LNCaP clone FGC (cell line): Measurements from ENCODE around the gene ITPKC.

Experiments used
- DNase-seq: peaks from one replicate; pipeline ENCODE4 v3.0.0-alpha.2; 2011; ENCODE audit warnings: low read depth
- H3K4me3 ChIP-seq: 2 replicates; pipeline ENCODE4 v1.5.1; 2011; ENCODE audit warnings: mild to moderate bottlenecking, low read depth, low read length, control low read depth
- TF ChIP-seq, protein P1 (sequence below): IDR thresholded peaks from 2 replicates; pipeline ENCODE4 v1.5.1; 2012; ENCODE audit warnings: mild to moderate bottlenecking; ENCODE audit not compliant: control insufficient read depth, insufficient read depth; ENCODE audit errors: extremely low read depth

ITPKC gene

GRCh38 chr19:40689339-40690049 lies 27.4 kb upstream of the ITPKC start:
- peak overlapping the region; percentile 52 for H3K4me3 ChIP-seq
- no peak for DNase-seq
- TF ChIP-seq, protein P1, sequence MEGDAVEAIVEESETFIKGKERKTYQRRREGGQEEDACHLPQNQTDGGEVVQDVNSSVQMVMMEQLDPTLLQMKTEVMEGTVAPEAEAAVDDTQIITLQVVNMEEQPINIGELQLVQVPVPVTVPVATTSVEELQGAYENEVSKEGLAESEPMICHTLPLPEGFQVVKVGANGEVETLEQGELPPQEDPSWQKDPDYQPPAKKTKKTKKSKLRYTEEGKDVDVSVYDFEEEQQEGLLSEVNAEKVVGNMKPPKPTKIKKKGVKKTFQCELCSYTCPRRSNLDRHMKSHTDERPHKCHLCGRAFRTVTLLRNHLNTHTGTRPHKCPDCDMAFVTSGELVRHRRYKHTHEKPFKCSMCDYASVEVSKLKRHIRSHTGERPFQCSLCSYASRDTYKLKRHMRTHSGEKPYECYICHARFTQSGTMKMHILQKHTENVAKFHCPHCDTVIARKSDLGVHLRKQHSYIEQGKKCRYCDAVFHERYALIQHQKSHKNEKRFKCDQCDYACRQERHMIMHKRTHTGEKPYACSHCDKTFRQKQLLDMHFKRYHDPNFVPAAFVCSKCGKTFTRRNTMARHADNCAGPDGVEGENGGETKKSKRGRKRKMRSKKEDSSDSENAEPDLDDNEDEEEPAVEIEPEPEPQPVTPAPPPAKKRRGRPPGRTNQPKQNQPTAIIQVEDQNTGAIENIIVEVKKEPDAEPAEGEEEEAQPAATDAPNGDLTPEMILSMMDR, result no peak

DNA sequence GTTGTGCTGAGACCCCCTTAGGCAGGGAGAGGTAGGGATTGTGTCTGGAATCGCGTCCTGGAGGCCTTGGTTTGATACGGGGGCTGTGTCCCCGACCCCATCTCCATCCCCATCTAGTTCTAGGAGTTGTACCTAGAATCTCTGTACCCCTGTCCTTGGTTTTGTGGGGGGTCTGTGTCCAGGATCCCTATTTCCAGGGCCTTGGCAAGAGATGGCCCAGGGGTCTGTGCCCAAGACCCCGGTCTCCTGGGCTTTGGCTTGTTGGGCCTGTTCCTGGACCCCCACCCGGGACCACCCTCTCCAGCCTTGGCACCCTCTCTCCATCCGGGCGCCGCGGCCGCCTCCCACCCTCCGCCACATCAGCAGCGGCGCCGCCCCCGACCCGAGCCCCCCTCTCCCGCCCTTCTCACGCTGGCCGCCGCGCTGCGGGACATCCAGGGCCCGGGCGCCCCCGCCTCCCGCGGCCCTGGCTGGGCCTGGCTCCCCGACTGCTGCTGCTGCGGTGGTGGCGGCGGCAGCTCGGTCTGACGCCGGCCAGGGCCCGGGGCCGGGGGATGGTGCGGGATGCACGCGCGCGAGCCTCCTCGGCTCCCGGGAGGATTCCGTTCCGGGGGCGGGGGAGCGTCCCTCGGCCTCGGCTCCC lies 26.7 kb upstream of the ITPKC start, which contains the start of gene NUMBL:
Gene NUMBL (minus strand): TSS at position 602 of the 643 bp plus-strand sequence. CDS start 168 bp downstream, at position 434.
- peak within 1 kb of the TSS; percentile 52 for H3K4me3 ChIP-seq
- TF ChIP-seq, protein P1, result no peak
- DNase-seq, result no peak

DNA sequence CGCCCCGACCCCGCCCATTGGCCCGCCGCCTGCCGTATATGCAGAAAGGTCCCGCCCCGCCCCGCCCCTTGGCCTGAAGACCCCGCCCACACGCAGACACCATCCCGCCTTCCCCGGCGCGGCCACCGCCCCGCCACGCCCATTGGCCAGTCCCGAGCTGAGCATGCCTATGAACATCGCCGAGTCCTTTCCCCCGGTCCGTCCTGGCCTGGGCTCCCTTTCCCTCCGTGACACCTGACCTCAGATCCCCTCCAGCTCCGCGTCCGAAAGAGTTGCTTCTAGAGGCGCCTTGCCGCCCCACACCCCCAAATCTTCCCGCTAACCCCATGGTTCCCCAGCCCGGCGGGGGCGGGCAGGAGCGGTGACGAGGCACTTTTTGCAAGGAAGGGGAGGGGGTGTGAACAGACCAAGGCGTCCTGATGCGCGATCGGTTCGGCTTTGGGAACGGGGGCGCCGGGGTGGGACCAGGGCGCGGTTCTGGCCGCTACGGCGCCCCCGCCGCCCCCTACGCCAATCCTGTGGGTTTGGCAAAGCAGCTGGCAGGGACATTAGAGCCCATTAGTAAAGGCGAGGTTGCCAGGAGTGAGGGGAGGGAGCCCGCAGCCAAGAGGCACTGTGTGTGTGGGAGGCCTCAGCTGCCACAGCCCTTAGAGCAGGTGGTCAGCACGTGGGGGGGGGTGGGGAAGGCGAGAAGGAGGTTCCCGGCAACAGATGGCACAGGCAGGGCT lies 26.1 kb upstream of the ITPKC start:
- TF ChIP-seq, protein P1, result no peak
- peak; percentile 39 for DNase-seq
- H3K4me3 ChIP-seq, result peak overlapping the region; percentile 52

DNA sequence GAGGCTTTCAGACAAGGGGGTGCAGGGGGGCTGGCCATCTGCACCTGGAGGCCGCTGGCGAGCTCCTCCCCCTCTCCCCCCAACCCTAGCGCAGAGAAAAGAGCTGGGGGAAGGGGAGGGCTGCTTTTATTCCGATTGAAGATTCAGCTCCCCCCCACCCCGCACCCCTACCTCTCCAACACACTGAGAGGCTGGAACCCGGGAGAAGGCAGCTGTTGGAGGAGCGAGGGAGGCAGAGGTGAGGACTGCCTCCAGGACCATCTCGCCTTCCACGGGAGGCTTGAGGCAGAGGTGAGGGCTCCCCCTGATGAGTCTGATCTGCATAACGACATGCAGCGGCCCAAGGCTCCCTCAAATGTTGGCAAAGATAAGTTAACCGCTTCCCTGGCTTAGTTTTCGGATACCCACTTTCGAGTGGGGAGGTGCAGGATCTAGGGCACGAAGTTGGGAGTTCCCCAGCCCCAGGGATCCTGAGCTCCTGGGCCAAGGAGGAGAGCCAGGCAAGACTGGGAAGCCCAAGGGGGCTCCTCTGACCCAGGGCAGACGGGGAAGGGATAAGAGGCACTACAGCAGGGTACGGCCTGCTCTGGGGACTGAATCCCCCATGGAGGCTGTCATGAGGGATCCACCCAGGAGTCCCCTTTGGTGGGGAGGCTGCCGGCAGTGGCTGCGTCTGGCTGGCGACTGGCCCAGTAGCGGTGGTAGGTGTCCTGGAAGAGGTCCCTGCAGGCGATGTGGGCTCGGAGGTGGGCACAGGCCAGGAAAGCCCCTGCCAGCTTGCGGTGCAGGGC lies 25.3 kb upstream of the ITPKC start:
- TF ChIP-seq, protein P1, result no peak
- no peak for DNase-seq
- no peak overlapping the region for H3K4me3 ChIP-seq

DNA sequence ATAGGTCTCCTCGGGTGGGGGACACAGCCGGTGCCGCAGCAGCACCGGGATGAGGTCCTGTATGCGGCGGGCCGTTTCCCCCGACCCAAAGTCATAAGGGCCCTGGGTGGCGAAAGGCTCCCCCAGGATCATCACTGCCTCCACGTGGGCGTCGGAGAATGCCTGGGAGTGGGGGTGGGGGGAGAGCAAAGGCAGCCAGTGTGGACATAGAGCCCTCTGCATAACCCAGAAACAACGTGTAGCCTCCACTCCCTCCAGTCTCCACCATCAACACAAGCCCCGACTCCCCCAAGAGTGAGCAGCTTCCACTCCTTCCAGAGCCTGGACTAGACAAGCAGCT lies 24.7 kb upstream of the ITPKC start:
- TF ChIP-seq, protein P1, result no peak
- DNase-seq, result no peak
- H3K4me3 ChIP-seq, result no peak overlapping the region

DNA sequence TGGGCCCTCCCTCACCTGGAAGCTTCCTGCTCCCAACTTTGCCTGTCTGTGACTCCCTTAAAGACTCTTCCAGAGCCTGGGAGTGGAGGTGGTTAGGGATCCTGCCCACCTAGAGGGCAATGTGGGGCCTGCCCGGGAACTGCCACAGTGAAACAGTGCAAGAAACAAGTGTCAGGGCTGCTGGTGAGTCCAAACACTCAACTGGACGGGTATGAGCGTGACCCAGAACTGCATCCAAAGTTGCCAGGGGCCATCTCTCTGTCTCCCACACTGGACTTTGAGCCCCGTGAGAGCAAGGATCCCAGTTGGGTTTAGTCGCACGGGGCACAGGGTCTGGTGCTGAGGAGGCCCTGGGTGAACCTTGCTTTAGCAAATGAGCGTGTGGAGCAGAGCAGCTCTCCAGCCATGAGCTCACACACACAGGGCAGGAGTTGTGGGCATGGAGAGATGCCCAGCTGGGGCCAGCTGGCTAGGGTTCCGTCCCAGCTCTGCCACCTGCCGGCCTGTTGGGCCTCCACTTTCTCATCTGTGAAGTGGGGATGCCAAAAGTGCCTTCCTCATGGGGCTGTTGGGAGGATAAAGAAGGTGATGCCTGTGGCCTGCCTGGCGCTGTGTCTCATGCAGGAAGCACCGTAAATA lies 23.6 kb upstream of the ITPKC start:
- TF ChIP-seq, protein P1, result peak; percentile 29; the same call in 1 of the 2 replicates
- no peak for DNase-seq
- no peak overlapping the region for H3K4me3 ChIP-seq
